GM19240 (cell line): ENCODE data around the gene RPS19BP1.

ENCODE experiments used
- DNase-seq: peaks from one replicate; pipeline ENCODE4 v3.0.0; 2011; ENCODE audit warnings: low spot score; ENCODE audit not compliant: insufficient read length

The RPS19BP1 gene

GRCh38 chr22:39490966-39491680, 41.4 kb downstream of the RPS19BP1 start:
- no peak for DNase-seq

- peak; percentile 99 for DNase-seq
Observed at GRCh38 chr22:39490135-39490798, 42.3 kb downstream of the RPS19BP1 start.

- no peak for DNase-seq
Observed at GRCh38 chr22:39489094-39490068, 43.2 kb downstream of the RPS19BP1 start.

GRCh38 chr22:39488563-39489083, 43.9 kb downstream of the RPS19BP1 start:
- DNase-seq = no peak

GRCh38 chr22:39487826-39488520, 44.6 kb downstream of the RPS19BP1 start:
- DNase-seq = no peak

GRCh38 chr22:39486951-39487825, 45.4 kb downstream of the RPS19BP1 start:
- no peak for DNase-seq

- no peak for DNase-seq
Observed at GRCh38 chr22:39482768-39483167, 49.8 kb downstream of the RPS19BP1 start.

- no peak for DNase-seq
Observed at GRCh38 chr22:39481595-39481994, 51.0 kb downstream of the RPS19BP1 start.

GRCh38 chr22:39481054-39481453, 51.5 kb downstream of the RPS19BP1 start:
- DNase-seq = no peak

- no peak for DNase-seq
Observed at GRCh38 chr22:39480557-39480956, 52.0 kb downstream of the RPS19BP1 start.

GRCh38 chr22:39479254-39479653, 53.3 kb downstream of the RPS19BP1 start:
- no peak for DNase-seq
